Activated CD4-positive, alpha-beta memory T cell treated with anti-CD3 and anti-CD28 coated beads, Interleukin-2, amount 10 ng/mL, durations not matched to agents 7 days and 5 days (primary cell): Measurements from ENCODE around the gene GRIK2. TPM values are rescaled to one million over a fixed set of nuclear protein-coding genes. Genes with fewer than 3 reads are reported as not detected.

Experiments
- CTCF ChIA-PET: fragments of 350-600 bp; sonication (Branson Sonifier 250); formaldehyde crosslinking; loops from one replicate; lab custom pipeline; 2021; ENCODE audit warnings: antibody characterized with exemption, inconsistent platforms; lab: Charles Lee
- POLR2A ChIA-PET: fragments of 350-600 bp; sonication (Branson Sonifier 250); formaldehyde crosslinking; loops from one replicate; lab custom pipeline; 2021; ENCODE audit warnings: antibody characterized with exemption; lab: Charles Lee
- DNase-seq: peaks from one replicate; pipeline ENCODE4 v3.0.0-alpha.2; 2020
- H3K27ac Mint-ChIP-seq: one replicate; pipeline ENCODE4 v1.8.0; 2021; ENCODE audit warnings: mild to moderate bottlenecking, mixed read lengths
- H3K27me3 Mint-ChIP-seq: one replicate; pipeline ENCODE4 v1.8.0; 2021; ENCODE audit warnings: mixed read lengths
- H3K36me3 Mint-ChIP-seq: one replicate; pipeline ENCODE4 v1.8.0; 2021; ENCODE audit warnings: low read depth, mixed read lengths
- H3K4me1 Mint-ChIP-seq: one replicate; pipeline ENCODE4 v1.8.0; 2021; ENCODE audit warnings: mixed read lengths
- H3K4me3 Mint-ChIP-seq: one replicate; pipeline ENCODE4 v1.8.0; 2021; ENCODE audit warnings: mild to moderate bottlenecking, mixed read lengths
- H3K9me3 Mint-ChIP-seq: one replicate; pipeline ENCODE4 v1.8.0; 2021; ENCODE audit warnings: mixed read lengths
- total RNA-seq, 2 experiments: library from RNA; stranded (reverse); gene quantifications; one replicate each; pipeline ENCODE4 v1.2.3, GENCODE V29; 2021

The GRIK2 gene
- total RNA-seq, 2 experiments from 2014 or later: not detected

DNA sequence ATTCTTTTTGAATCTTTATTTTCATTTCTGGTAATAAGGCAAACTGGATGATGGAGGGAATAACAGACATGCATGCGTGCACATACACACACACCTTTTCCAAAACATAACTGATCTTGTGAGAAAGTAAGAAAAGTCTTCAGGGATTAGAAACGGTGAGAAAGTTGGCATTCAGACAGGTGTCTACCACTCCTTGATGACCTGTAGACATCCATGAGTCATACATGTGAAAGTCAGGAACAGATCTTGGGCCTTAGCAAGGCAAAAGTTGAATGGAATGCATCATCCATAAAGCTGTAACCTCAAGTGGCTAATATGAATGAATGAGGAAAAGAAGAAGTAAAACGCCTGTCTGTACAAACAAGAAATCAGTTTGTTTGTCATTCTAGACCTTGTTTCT, 97.3 kb downstream of the GRIK2 start:
- no peak for DNase-seq
- Mint-ChIP-seq H3K27me3 (no peaks in the 10 kb centered on the region), H3K4me1 (no peaks in the 10 kb centered on the region), H3K9me3 (no peaks in the 10 kb centered on the region), H3K27ac (no peak overlapping the region), H3K36me3 (no peaks in the 10 kb centered on the region), H3K4me3 (no peak overlapping the region)
- ChIA-PET POLR2A (no interaction called here), CTCF (no interaction called here)

GRCh38 chr6:101502818-101503217, 109.3 kb downstream of the GRIK2 start:
- H3K9me3 Mint-ChIP-seq: peaks cover 2% of the 10 kb centered on the region
- H3K36me3 Mint-ChIP-seq: no peaks in the 10 kb centered on the region
- no peak overlapping the region for H3K27ac Mint-ChIP-seq
- no peak overlapping the region for H3K4me3 Mint-ChIP-seq
- no peaks in the 10 kb centered on the region for H3K4me1 Mint-ChIP-seq
- no peaks in the 10 kb centered on the region for H3K27me3 Mint-ChIP-seq
- POLR2A ChIA-PET: no interaction called here
- CTCF ChIA-PET: no interaction called here
- DNase-seq: no peak

GRCh38 chr6:101509536-101509935, 116.0 kb downstream of the GRIK2 start:
- CTCF ChIA-PET: interaction anchor here (0.7 kb wide), 1 partner anchor 90 kb away, joined by 4 read pairs; no protein-coding TSS in a partner anchor
- no peak for DNase-seq
- Mint-ChIP-seq H3K9me3 (no peaks in the 10 kb centered on the region), H3K27me3 (no peaks in the 10 kb centered on the region), H3K27ac (no peak overlapping the region), H3K4me1 (no peaks in the 10 kb centered on the region), H3K4me3 (no peak overlapping the region), H3K36me3 (no peaks in the 10 kb centered on the region)
- POLR2A ChIA-PET: no interaction called here

GRCh38 chr6:101513181-101513580, 119.7 kb downstream of the GRIK2 start:
- CTCF ChIA-PET: no interaction called here
- Mint-ChIP-seq H3K4me3 (no peak overlapping the region), H3K4me1 (no peaks in the 10 kb centered on the region), H3K27ac (no peak overlapping the region), H3K36me3 (no peaks in the 10 kb centered on the region), H3K27me3 (no peaks in the 10 kb centered on the region), H3K9me3 (peaks cover 3% of the 10 kb centered on the region)
- DNase-seq: no peak
- POLR2A ChIA-PET: no interaction called here

DNA sequence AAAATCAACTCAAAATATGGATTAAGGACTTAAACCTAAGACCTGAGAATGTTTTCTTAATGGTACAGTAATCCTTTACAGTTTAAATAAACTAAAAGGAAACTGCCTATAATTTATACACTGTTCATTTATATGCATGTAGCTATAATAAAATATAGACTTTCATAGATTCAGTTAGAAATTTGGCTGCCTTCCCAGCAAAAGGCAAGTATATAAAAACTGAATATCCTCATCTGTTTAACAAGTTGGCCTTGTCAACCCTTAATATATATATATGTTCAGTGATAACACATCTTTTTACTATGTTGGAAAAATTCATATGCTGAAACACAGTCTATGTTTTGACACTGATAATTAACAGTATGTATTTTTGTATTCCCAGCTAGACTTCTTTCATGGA, 123.1 kb downstream of the GRIK2 start:
- ChIA-PET CTCF (no interaction called here), POLR2A (no interaction called here)
- DNase-seq: no peak
- peaks cover 3% of the 10 kb centered on the region for H3K9me3 Mint-ChIP-seq
- no peak overlapping the region for H3K4me3 Mint-ChIP-seq
- no peaks in the 10 kb centered on the region for H3K4me1 Mint-ChIP-seq
- H3K27me3 Mint-ChIP-seq: no peaks in the 10 kb centered on the region
- H3K27ac Mint-ChIP-seq: no peak overlapping the region
- no peaks in the 10 kb centered on the region for H3K36me3 Mint-ChIP-seq

DNA sequence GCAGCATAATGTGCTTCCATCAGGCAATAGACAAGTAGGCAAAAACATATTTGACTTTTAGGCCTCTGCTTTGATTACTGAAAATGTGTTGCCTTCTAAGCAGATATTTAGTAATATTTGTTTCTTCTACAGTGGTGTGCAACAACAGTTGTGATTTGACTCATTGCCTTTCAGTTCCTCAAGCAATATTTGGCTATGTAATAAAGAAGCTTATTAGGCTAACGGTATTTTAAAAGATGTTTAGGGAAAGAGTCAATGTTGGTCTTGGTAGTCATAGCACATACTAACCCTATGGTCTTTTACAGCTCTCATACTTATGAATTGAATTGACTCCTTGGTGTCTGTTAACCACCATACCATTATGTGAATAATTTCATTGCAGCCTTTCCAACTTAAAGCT, 124.1 kb downstream of the GRIK2 start:
- ChIA-PET POLR2A (no interaction called here), CTCF (no interaction called here)
- H3K27ac Mint-ChIP-seq: no peak overlapping the region
- H3K27me3 Mint-ChIP-seq: no peaks in the 10 kb centered on the region
- no peak overlapping the region for H3K4me3 Mint-ChIP-seq
- H3K4me1 Mint-ChIP-seq: no peaks in the 10 kb centered on the region
- H3K36me3 Mint-ChIP-seq: no peaks in the 10 kb centered on the region
- peaks cover 3% of the 10 kb centered on the region for H3K9me3 Mint-ChIP-seq
- no peak for DNase-seq

GRCh38 chr6:101522254-101522653, 128.7 kb downstream of the GRIK2 start:
- CTCF ChIA-PET: no interaction called here

DNA sequence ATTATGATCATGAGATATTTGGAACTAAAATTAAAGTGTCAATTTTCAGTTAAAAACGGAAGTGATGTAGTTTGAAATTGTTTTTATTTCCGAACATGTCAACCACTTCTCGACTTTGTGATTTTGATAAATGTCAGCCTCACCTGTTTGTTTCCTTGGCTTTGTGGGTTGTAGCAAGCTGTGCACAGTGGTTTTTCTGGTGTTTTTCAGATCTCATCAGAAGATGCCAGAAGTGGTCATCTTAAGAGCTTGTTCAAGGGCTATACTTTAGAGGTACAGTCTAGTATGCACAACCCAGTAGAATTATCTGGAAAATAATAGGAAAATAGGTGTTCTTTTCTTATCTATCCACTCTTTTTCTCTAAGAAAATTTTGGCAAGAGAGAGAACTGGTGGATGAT, 134.0 kb downstream of the GRIK2 start:
- Mint-ChIP-seq H3K27ac (no peak overlapping the region), H3K4me1 (no peaks in the 10 kb centered on the region), H3K36me3 (no peaks in the 10 kb centered on the region), H3K27me3 (no peaks in the 10 kb centered on the region), H3K9me3 (peaks cover 7% of the 10 kb centered on the region), H3K4me3 (no peak overlapping the region)
- POLR2A ChIA-PET: no interaction called here
- DNase-seq: no peak
- CTCF ChIA-PET: no interaction called here

More at GRCh38 chr6:101522254-101522653, 128.7 kb downstream of the GRIK2 start:
- H3K4me1 Mint-ChIP-seq: no peaks in the 10 kb centered on the region
- H3K27me3 Mint-ChIP-seq: no peaks in the 10 kb centered on the region
- POLR2A ChIA-PET: no interaction called here
- no peaks in the 10 kb centered on the region for H3K36me3 Mint-ChIP-seq
- peaks cover 7% of the 10 kb centered on the region for H3K9me3 Mint-ChIP-seq
- no peak overlapping the region for H3K27ac Mint-ChIP-seq
- no peak overlapping the region for H3K4me3 Mint-ChIP-seq
- DNase-seq: no peak

DNA sequence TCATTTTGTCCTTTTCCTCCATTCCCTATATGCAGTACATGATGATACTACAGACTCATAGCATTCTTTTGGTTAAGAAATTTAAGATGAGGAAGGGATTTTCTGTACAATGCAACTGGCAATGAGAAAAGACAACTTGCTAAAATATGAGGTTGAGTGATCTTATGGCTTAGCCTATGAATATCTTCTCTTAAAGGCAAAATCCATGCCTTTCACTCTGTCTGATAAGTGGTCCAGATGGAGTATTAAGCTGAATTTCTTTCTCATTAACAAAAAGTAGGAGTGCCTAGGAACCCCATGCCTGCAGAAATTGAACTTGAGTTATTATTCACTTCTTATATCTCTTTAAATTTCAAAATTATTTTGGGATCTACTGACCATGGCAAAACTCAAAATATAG, 135.3 kb downstream of the GRIK2 start:
- Mint-ChIP-seq H3K4me3 (no peak overlapping the region), H3K36me3 (no peaks in the 10 kb centered on the region), H3K4me1 (no peaks in the 10 kb centered on the region), H3K27ac (no peak overlapping the region), H3K27me3 (no peaks in the 10 kb centered on the region), H3K9me3 (peaks cover 3% of the 10 kb centered on the region)
- CTCF ChIA-PET: no interaction called here
- no peak for DNase-seq
- POLR2A ChIA-PET: no interaction called here

DNA sequence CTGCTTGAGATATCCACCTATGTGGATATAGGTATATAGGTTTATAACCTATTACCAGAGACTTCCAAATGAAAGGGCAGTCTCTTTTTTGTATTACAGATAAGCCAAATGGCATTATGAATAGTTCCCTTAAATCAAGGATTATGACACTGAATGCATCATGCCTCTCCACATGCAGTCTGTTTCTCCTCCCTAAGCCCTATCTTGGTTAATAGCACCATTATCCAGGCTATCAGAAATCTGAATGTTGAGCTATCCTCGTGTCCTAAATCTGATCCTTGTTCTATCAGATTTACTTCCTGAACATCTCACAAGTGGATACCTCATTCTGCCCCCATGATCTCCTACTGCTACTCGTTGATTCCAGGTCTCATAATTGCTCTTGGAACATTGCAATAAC, 138.0 kb downstream of the GRIK2 start:
- no peak for DNase-seq
- Mint-ChIP-seq H3K27me3 (no peaks in the 10 kb centered on the region), H3K27ac (no peak overlapping the region), H3K9me3 (no peaks in the 10 kb centered on the region), H3K4me1 (no peaks in the 10 kb centered on the region), H3K36me3 (no peaks in the 10 kb centered on the region), H3K4me3 (no peak overlapping the region)
- ChIA-PET CTCF (no interaction called here), POLR2A (no interaction called here)

- ChIA-PET CTCF (no interaction called here), POLR2A (no interaction called here)
These were observed 140.9 kb downstream of the GRIK2 start for GRCh38 chr6:101534386-101534785.

GRCh38 chr6:101534821-101535220, 141.3 kb downstream of the GRIK2 start:
- ChIA-PET CTCF (no interaction called here), POLR2A (no interaction called here)
- no peaks in the 10 kb centered on the region for H3K36me3 Mint-ChIP-seq
- no peaks in the 10 kb centered on the region for H3K9me3 Mint-ChIP-seq
- no peak overlapping the region for H3K4me3 Mint-ChIP-seq
- no peak for DNase-seq
- H3K27ac Mint-ChIP-seq: no peak overlapping the region
- no peaks in the 10 kb centered on the region for H3K27me3 Mint-ChIP-seq
- no peaks in the 10 kb centered on the region for H3K4me1 Mint-ChIP-seq

More at GRCh38 chr6:101534386-101534785, 140.9 kb downstream of the GRIK2 start:
- Mint-ChIP-seq H3K36me3 (no peaks in the 10 kb centered on the region), H3K27me3 (no peaks in the 10 kb centered on the region), H3K27ac (no peak overlapping the region), H3K9me3 (no peaks in the 10 kb centered on the region), H3K4me3 (no peak overlapping the region), H3K4me1 (no peaks in the 10 kb centered on the region)
- no peak for DNase-seq

DNA sequence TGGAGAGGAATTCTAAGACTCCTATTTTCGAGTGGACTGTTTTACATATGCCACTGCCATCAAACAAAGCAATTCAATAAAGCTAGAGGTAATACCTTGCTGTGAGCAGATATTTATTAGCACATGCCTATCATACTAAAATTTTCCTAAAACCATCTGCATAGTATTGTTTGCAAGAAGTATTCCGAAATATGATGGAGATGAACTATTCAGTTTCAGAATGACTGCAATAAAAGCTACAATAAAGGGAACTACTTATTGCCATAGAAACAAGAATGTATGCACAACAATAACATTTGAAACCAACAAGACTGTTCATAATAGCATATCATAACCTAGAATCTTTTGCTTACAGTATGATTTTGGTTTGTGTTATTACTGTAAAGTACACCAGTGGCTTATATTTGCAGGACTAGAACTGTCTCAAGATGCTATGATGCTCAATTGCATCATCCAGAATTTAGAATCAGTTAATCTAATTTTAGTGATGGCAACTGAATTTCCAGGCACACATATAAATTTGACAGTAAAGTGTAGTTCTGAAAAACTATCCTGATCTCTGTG, 144.3 kb downstream of the GRIK2 start:
- POLR2A ChIA-PET: no interaction called here
- Mint-ChIP-seq H3K27me3 (no peaks in the 10 kb centered on the region), H3K4me3 (no peak overlapping the region), H3K4me1 (no peaks in the 10 kb centered on the region), H3K36me3 (no peaks in the 10 kb centered on the region), H3K9me3 (peaks cover 4% of the 10 kb centered on the region), H3K27ac (no peak overlapping the region)
- no peak for DNase-seq
- CTCF ChIA-PET: no interaction called here

DNA sequence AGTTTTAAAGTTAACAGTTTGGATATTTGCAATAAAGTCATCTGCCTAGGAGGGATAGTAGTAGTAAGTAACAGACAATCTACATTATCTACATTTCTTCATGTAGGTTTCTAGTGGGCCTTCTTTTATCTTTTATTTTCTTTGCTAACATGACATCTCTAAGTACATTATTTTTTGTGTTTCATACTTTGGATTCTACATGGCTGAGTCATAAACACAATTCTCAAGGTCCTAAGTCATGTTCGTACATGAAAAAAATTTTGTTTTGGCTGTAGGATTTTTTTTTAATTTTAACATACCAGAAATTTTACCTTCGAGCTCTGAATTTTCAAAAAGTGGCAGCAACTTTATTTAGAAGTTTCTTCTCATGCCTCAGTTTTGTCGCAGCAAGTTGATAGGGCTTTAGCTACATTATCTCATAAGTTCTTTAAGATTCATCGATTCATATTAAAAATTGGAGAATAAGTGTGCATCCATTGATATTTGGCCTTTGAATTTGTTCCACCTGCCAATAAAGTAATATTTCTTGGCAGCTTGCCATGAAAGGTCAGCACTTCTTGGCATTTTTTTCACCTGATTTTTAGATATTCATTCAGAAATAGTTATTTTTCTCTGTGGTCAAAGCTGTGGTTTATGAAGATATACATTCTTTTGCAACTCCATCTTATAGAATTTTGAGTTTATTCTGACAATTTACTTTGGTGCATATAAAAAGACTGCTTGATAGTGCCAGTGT, 146.2 kb downstream of the GRIK2 start:
- Mint-ChIP-seq H3K27me3 (no peaks in the 10 kb centered on the region), H3K4me3 (no peak overlapping the region), H3K36me3 (no peaks in the 10 kb centered on the region), H3K27ac (no peak overlapping the region), H3K9me3 (peaks cover 4% of the 10 kb centered on the region), H3K4me1 (no peaks in the 10 kb centered on the region)
- CTCF ChIA-PET: no interaction called here
- POLR2A ChIA-PET: no interaction called here
- DNase-seq: no peak
